ENCODE data around the gene UBL7.

DNA sequence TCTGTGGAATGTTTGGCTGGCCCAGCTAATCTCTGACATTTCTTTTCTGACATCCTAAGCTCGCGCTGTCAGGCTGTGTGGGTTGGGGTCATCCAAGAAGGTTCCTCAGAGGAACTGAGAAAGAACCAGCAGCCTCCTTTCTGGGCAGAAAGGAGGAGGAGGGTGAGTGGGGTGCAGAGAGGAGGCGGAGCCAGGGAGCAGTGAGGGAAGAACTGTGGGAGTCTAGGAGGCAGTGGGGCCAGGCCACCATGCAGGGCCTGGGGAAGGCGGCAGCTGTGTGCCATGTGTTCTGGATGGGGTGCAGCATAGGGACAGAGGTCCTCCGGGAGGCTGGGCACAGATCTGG is 32.5 kb downstream of the UBL7 start:
- TF ChIP-seq, protein P1, sequence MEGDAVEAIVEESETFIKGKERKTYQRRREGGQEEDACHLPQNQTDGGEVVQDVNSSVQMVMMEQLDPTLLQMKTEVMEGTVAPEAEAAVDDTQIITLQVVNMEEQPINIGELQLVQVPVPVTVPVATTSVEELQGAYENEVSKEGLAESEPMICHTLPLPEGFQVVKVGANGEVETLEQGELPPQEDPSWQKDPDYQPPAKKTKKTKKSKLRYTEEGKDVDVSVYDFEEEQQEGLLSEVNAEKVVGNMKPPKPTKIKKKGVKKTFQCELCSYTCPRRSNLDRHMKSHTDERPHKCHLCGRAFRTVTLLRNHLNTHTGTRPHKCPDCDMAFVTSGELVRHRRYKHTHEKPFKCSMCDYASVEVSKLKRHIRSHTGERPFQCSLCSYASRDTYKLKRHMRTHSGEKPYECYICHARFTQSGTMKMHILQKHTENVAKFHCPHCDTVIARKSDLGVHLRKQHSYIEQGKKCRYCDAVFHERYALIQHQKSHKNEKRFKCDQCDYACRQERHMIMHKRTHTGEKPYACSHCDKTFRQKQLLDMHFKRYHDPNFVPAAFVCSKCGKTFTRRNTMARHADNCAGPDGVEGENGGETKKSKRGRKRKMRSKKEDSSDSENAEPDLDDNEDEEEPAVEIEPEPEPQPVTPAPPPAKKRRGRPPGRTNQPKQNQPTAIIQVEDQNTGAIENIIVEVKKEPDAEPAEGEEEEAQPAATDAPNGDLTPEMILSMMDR (conservative IDR thresholded peaks at IDR 0.05): no peak
- TF ChIP-seq ZFX (IDR thresholded peaks at IDR 0.05): no peak
